Amniotic stem cell (primary cell): Measurements from ENCODE around the gene MYO3B.
"Not testable (repeated sequence)": the region's sequence is repeated elsewhere in the genome, so short reads cannot be mapped to it uniquely, and the experiment has no call there.

Experiments
- DNase-seq: peaks from one replicate; lab custom pipeline; 2025; lab: John Stamatoyannopoulos, UW

MYO3B gene

DNA sequence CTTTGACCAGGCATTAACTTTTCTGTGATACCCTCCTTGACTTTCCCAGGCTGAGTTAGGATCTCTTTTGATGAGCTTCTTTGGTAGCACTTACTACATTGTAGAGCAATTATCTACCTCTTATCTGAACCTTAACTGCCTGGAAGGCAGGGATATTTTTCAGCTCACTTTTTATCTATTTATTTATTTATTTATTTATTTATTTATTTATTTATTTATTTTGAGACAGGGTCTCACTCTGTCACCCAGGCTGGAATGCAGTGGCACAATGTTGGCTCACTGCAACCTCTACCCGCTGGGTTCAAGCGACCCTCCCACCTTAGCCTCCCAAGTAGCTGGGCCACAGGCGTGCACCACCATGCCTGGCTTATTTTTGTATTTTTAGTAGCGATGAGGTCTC, 294.6 kb downstream of the MYO3B start:
- not testable (repeated sequence) for DNase-seq

DNA sequence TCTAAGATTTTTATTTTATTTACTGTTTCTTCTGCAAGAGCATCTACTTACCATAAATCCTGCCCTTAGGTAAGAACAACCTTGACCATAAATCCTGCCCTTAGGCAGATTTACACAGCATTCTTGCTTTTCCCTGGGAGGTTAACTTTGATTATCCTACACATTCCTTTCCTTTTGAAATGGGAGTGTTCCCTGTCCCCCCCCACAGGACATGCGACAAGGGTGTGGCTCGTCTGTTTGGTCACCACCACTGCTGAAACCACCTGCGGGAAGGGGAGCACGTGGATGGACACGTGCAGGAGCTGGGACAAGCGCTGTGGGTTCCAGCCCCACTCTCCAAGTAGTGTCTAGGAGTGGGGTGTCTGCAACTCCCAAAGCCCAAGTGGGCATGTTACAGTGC, 297.9 kb downstream of the MYO3B start:
- DNase-seq = no peak

- DNase-seq = no peak
Measured at GRCh38 chr2:170477630-170478029, 299.7 kb downstream of the MYO3B start.

DNA sequence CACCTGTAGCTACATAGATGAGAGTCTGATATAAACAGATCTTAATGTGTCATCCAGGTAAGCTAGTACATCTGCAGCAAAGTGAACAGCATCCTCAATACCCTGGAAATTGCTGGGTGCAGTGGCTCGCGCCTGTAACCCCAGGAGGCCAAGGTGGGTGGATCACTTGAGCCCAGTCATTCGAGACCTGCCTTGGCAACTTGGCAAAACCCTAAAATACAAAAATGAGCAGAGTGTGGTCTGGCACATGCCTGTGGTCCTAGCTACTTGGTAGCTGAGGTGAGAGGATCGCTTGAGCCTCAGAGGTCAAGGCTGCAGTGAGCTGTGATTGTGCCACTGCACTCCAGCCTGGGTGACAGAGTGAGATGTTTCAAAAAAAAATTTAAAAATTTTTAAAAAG, 303.3 kb downstream of the MYO3B start:
- no peak for DNase-seq

DNA sequence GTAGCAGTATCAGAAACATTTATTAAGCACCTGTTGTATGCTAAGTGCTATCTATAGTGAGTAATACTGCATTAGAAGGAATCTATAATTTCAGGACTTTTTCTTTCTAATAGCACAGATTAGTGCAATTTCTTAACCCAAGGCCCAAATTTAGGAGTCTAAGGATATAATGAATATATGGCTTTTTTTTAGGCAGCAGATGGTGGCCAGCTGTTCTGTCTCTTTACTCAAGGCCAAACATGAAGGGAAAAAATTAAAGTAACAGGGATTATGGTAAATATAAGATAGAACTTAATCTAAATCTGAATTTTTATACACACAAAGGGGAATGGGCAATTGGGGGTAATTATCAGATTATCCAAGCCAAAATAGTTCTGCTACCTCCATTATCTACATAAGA, 306.6 kb downstream of the MYO3B start:
- no peak for DNase-seq

- DNase-seq = no peak
Measured at GRCh38 chr2:170485254-170486026, 307.5 kb downstream of the MYO3B start.

DNA sequence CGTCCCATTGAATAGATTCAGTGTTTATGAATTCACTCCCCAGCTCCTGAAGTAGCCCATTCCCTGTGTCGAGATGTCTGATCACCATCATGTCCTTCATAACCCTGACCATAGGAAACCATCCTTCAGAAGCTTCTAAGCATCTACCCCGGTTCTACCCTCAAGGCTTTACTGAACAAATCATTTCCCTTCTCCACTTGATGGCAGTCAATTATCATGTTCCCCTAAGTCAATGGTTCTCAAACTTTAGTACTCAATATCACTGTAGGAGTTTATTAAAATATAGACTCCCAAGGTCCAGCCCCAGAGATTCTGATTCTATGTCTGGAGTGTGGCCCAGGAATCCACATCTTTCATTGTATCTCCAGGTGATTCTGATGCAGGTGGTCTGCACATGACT, 308.8 kb downstream of the MYO3B start:
- no peak for DNase-seq

DNA sequence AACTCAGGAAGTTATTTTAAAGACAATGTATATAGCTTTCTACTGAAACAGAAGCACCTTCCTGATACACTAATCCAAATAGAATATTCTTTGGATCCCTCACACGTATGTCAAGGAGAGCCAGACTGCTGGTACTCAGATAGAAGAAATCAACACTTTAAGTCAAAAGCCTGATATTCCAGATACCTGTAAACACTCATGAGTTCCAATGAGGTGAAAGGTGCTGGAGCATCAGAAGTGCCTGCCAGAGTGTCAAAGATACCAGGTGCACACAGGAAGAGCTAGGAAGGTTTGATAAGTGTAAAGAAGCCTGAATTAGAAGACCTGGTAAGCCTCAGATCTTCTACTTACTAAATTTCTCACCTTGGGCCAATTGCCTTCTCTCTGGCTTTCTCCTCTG, 310.9 kb downstream of the MYO3B start:
- no peak for DNase-seq

GRCh38 chr2:170492010-170492409, 314.1 kb downstream of the MYO3B start:
- DNase-seq = no peak

DNA sequence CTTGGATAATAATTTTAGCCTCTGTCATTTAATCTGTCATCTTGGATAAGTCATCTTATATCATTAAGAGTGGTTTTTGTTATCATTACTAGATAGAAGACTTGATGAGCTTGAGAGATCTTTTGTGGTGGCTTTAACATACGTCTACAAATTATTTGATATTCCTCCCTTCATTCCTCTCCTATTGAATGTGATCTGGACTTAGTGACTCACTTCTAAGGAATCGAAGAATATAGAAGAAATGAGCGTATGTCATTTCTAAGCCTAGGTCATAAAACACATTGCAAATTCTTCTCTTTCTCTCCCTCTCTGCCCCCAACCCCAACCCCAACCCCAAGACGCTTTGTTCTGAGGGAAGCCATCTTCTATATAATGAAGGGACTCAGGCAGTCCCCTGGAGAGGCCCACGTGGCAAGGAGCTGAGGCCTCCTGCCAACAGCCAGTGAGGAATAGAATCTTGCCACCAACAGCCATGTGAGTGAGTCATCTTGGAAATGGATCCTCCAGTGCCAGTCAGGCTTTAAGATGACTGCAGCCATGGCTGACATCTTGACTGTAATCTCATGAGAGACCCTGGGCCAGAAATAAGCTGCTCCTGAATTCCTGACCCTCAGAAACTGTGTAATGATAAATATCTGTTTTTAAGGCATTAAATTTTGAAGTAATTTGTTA, 315.6 kb downstream of the MYO3B start:
- DNase-seq = no peak

DNA sequence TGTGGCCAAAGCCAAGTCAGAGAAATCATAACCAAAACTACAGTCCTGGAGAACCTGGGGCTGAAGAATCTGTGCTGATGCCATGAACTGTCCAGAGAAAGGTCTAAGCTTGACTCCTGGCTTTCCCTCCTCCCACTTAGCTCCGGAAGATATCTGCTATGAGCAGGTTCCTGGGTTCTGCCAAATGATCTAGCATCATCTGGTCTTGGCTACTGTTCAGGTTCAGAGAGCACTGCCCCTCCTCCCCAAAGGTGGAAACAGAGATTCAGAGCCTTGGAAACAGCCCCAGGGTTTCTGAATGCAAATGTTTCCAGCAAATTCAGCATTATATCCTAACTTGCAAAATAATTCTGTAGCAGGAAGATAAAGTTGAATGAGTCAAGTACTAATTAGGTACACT, 317.9 kb downstream of the MYO3B start:
- no peak for DNase-seq

DNA sequence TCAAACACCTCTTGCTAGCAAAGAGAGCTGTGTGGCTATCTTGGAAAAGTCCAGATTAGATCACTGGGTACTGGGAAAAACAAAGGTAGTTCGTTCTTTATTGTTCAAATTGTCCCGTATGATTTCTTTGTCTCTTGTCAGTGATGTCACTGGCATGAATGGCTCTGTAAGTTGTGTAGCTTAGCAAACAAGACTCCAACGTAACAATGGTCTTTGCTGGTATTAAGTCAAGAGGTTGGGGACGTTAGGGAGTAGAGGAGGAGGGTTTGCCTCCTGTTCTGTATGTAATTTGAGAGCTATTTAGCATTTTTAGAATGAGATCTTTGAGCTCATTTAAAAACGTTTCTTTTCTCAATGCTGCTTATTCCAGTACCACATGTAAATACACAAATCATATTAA, 320.7 kb downstream of the MYO3B start:
- no peak for DNase-seq

GRCh38 chr2:170500104-170500503, 322.2 kb downstream of the MYO3B start:
- DNase-seq = no peak

DNA sequence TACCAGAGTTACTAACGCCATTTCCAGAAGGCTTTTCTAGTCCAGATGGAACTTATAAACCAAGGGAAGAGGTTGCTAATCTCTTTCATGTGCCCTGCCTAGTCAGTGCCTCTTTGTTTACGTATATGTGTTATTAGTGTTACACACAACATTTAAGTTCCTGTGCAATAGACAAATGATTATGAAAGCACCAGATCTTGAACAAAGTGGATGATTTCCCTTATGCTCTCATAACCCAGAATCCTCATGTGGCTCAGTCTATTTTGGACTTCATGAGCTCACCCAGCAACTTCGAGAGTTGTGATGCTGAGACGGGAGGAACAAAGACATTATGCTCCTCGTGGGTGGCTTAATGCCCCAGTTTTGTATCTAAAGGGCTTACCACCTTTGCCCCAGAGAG, 322.8 kb downstream of the MYO3B start:
- DNase-seq = no peak

DNA sequence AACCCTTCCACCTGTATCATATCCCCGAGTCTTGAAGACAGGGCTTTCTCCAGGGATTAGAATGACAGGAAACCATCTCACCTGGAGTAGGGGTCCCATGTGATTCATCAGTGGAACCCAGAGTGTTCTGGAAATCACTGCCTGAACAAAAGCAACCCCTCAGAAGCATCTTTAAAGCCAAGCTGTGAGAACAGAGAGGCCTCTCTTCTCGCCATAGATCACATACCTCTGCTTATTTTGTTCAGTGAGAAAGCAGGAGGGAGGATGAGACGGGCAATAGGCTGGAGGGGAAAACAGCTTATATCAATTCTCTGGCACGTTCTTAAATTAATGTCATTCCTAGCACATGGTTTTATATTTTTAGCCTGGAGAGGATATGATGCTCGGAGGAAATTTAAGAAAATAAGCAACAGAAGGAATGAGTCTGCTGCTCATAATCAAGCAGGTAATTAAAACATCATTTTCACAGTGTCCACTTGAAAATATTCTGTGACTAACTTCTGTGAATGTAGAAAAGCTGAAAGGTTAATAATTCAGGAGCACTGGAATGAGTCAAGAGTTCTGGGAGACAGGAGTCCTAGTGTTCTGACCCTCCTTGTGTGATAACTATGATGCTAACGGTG, 323.6 kb downstream of the MYO3B start:
- DNase-seq = no peak

- DNase-seq = no peak
Measured at GRCh38 chr2:170502361-170503130, 324.6 kb downstream of the MYO3B start.

DNA sequence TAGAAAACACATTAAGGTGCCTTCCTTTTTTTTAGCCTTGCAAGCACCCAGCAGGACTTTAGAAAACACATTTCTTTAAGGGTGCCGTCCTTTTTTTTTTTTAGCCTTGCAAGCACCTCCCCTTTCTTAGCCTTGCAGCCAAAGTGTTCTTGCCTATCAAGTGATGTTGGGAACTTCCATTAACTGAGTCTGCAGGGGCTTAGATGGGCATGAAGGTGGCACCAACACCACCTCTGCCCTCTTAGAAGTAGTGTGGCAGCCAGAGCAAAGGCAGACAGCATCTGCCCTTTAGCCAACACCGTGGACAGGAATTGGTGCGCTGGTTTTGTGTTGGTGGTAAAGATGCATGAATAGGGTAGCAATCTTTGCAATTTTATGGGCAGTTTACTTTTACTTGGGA, 325.6 kb downstream of the MYO3B start:
- DNase-seq = no peak

GRCh38 chr2:170503971-170504809, 326.2 kb downstream of the MYO3B start:
- DNase-seq = no peak

DNA sequence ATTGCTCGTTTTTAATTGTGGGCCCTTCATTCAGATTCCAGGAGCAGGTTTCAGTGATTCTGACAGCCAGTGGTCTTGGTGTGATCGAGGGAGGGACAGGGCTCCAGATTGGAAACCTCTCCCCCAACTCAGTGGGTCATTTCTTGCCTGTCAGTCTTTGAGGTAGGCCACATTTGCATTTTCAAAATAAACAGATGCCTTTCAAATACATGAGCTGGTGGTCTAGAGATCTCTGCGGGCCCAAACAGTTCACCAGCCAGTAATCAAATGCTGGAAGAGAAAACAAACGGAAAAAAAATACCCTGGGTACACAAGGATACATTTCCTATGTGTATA, 326.8 kb downstream of the MYO3B start:
- DNase-seq = no peak

DNA sequence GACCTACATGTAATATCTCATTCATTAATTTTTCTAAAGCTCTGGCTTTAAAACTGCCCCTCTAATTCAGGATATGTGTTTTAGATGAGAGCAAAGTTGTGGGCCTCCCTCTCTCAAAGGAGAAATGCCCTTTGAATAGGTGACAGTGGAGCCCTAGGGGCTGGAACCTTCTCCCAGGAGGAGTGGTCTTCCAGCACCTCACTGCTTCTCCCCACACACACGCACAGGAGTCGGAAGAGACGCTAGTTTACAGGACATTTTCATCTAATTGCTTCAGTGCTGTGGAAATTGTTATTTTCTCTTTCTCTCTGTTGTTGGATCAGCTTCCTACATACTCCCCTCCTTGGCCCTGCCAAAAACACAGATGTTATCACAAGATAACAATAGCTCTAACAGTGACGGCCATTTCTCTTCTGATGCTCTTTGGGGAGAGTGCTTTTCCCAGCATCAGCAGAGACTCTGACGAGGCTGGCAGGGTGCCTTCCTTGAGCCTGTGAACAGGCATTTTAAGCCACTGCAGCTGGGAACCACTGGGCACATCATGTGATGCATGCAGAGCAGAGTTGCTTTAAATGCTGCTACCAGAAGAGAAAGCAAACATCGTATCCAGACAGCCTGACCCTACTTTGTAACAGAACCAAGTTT, 327.8 kb downstream of the MYO3B start:
- no peak for DNase-seq

- no peak for DNase-seq
Measured at GRCh38 chr2:170509452-170510193, 331.7 kb downstream of the MYO3B start.
